IgD-negative memory B cell (primary cell): ENCODE measurements around the gene FNDC10. TPM values are rescaled to one million over a fixed set of nuclear protein-coding genes. Genes with fewer than 3 reads are reported as not detected.
"Not testable (repeated sequence)": the region's sequence is repeated elsewhere in the genome, so short reads cannot be mapped to it uniquely, and the experiment has no call there.

Source experiments
- H3K27ac Mint-ChIP-seq, 3 donors: one replicate each; pipeline ENCODE4 v1.8.0; 2020 to 2022; ENCODE audit warnings: mild to moderate bottlenecking in 3 of 3, mixed read lengths in 3 of 3, moderate library complexity in 1 of 3
- H3K27me3 Mint-ChIP-seq: one replicate; pipeline ENCODE4 v1.8.0; 2021; ENCODE audit warnings: mixed read lengths
- H3K36me3 Mint-ChIP-seq: one replicate; pipeline ENCODE4 v1.8.0; 2020; ENCODE audit warnings: mild to moderate bottlenecking, mixed read lengths
- H3K4me1 Mint-ChIP-seq, 3 donors: one replicate each; pipeline ENCODE4 v1.8.0; 2020 to 2022; ENCODE audit warnings: mixed read lengths in 3 of 3, mild to moderate bottlenecking in 1 of 3
- H3K4me3 Mint-ChIP-seq, 4 donors: one replicate each; pipeline ENCODE4 v1.8.0; 2020 to 2022; ENCODE audit warnings: mild to moderate bottlenecking in 4 of 4, mixed read lengths in 4 of 4, moderate library complexity in 3 of 4
- H3K9me3 Mint-ChIP-seq, 3 donors: one replicate each; pipeline ENCODE4 v1.8.0; 2020 to 2021; ENCODE audit warnings: mixed read lengths in 3 of 3, mild to moderate bottlenecking in 1 of 3
- polyA plus RNA-seq: library from polyadenylated mRNA; unstranded; fragments of 300-500 nt; fragmentation: Illumina TruSeq; gene quantifications from one replicate; pipeline ENCODE4 v1.2.3, GENCODE V29; 2021

Gene FNDC10
- polyA plus RNA-seq, 1 donor from 2014 or later, result not detected

DNA sequence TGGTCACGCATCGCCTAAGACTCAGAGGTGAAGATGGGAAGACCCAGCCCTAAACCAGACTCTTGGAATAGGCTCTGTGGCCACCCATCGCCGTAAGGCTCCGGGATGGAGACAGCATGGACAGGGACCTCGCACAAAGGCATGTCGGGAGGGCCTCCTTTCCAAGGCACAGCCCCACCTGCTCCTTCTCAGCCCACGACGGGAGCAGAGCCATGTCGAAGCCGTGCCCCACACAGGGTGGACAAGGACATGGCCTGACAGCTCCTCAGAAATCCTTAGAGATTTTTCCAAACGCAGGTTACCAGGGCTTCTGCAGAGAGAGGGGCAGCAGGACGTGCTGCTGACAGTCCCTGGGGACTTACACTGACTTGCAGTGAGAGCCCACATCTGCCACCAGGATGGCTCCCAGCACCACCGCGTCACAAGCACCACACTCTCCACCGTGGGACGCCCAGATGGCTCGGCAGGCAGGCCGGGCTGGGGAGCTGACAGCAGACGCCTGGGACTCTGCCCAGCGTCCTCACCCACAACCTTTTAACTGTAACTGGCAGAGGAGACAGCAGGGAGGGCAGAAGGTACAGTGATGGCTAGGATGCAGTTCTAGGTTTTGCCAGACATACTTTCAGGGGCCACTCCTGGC lies 37.3 kb downstream of the FNDC10 start:
- no peaks in the 10 kb centered on the region for H3K27me3 Mint-ChIP-seq
- H3K4me3 Mint-ChIP-seq, result no peak overlapping the region
- H3K4me1 Mint-ChIP-seq, result peaks cover 5 to 11% (median 5%) of the 10 kb centered on the region in 3 donors
- H3K27ac Mint-ChIP-seq, result no peak overlapping the region
- H3K36me3 Mint-ChIP-seq, result peaks cover 3% of the 10 kb centered on the region
- H3K9me3 Mint-ChIP-seq, result no peaks in the 10 kb centered on the region

DNA sequence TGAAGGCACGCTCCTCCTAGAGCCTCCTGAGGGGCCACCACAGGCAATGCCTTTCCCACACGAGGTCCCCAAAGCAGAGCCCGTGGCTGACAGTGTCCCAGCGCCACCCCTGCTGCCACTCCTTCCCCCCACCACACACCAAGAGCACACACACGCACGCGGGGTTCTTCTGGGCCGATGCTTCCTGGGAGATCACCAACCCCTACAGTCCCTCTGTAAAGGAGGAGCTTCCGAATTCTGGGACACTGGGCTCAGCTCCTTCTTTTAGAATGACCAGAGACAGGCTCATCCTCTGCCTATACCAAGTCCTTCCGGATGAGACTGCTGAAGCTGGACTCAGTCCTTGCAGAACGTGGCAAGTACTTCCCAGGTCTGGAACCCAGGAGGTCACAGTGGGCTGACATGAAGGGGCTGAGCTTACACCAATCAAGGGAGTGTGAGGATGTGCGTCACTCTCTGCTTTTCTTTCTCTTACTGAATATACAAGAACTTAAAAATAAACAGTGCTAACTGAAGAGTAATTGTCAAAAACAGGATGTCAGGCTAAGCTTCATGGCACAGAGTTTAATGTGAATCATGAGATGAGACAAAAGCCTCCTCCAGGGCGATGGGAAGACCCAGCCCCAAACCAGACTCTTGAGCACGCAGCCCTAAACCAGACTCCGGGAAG lies 38.0 kb downstream of the FNDC10 start:
- Mint-ChIP-seq H3K27me3 (no peaks in the 10 kb centered on the region), H3K36me3 (peaks cover 3% of the 10 kb centered on the region), H3K4me1 (peaks cover 2 to 6% (median 5%) of the 10 kb centered on the region in 3 donors), H3K9me3 (no peaks in the 10 kb centered on the region), H3K4me3 (peak overlapping the region in 1 of 4 donors; percentile 71), H3K27ac (peak overlapping the region in 2 of 3 donors; percentile 19 to 73)

DNA sequence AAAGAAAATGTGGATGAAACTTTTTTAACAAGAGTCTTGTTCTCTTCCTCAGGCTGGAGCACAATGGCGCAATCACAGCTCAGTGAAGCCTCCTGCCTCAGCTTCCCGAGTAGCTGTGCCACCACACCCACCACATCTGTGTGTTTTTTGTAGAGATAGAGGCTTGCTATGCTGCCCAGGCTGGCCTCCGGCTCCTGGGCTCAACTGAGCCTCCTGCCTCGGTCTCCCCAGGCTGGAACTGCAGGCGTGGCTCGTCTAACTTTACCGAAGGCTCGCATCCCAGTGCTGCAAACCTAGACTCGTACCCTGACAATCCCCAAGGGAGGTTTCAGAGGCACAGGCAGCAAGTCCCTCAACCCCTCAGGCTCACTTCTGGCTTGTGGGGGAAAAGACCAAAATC lies 39.8 kb downstream of the FNDC10 start:
- Mint-ChIP-seq H3K27ac (peak overlapping the region in 1 of 3 donors; percentile 64), H3K4me1 (peaks cover 2 to 5% (median 2%) of the 10 kb centered on the region in 3 donors), H3K4me3 (no peak overlapping the region), H3K9me3 (no peaks in the 10 kb centered on the region), H3K27me3 (no peaks in the 10 kb centered on the region), H3K36me3 (peaks cover 1% of the 10 kb centered on the region)

DNA sequence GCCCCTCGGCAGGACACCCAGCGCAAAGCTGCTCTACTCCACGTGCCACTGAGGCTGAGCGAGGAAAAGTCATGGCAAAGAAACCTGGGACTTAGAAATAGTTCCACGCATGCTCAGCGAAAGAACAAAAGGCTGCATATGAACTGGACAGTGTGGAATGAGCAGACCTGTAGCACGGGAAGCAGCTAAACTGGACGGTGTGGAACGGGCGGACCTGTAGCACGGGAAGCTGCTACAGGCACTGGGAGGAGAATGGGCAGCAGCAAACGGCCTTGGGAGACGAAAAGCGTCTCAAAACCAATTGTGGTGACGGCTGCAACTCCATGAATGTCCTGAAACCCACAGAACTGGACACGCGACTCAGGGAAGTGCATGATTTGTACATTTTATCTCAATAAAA lies 40.9 kb downstream of the FNDC10 start:
- Mint-ChIP-seq H3K27me3 (no peaks in the 10 kb centered on the region), H3K4me3 (no peak overlapping the region), H3K27ac (peak overlapping the region in 1 of 3 donors; percentile 64), H3K36me3 (no peaks in the 10 kb centered on the region), H3K4me1 (peaks cover 0 to 5% (median 2%) of the 10 kb centered on the region in 3 donors), H3K9me3 (no peaks in the 10 kb centered on the region)

DNA sequence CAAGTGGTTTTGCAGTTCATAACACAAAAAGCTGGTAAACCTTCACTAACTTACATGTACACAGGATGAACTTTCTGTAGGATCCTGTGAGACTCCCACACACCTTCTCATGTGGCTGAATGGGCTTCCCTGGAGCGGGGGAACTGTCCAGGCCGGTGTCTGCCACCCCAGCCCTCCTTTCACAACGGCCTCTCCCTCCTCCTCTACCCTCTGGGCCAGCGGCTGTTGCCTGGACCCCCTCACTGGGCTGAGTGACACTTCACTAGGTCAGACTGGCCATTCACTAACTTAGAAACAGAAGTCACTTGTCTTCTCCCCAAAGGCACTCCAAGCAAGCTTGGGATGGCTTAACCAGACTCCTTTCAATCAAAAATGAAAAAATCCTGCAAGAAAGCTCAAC lies 41.3 kb downstream of the FNDC10 start:
- H3K36me3 Mint-ChIP-seq, result no peaks in the 10 kb centered on the region
- H3K4me1 Mint-ChIP-seq, result peaks cover 0 to 5% (median 2%) of the 10 kb centered on the region in 3 donors
- H3K27me3 Mint-ChIP-seq, result no peaks in the 10 kb centered on the region
- no peaks in the 10 kb centered on the region for H3K9me3 Mint-ChIP-seq
- H3K27ac Mint-ChIP-seq, result peak overlapping the region in 1 of 3 donors; percentile 57
- no peak overlapping the region for H3K4me3 Mint-ChIP-seq

DNA sequence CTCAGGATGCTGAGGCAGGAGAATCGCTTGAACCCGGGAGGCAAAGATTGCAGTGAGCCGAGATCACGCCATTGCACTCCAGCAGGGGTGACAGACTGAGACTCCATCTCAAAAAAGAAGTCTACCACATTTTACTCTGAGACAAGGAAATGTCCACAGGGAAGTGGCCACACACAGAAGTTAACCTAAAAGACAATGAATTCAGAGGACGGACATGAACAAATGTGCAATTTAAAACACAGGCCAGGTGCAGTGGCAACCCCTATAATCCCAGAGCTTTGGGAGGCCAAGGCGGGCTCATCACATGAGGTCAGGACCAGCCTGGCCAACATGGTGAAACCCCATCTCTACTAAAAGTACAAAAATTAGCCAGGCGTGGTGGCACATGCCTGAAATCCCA lies 42.2 kb downstream of the FNDC10 start:
- not testable (repeated sequence) for H3K4me1 Mint-ChIP-seq, H3K27ac Mint-ChIP-seq, H3K27me3 Mint-ChIP-seq, H3K4me3 Mint-ChIP-seq, H3K9me3 Mint-ChIP-seq, H3K36me3 Mint-ChIP-seq

DNA sequence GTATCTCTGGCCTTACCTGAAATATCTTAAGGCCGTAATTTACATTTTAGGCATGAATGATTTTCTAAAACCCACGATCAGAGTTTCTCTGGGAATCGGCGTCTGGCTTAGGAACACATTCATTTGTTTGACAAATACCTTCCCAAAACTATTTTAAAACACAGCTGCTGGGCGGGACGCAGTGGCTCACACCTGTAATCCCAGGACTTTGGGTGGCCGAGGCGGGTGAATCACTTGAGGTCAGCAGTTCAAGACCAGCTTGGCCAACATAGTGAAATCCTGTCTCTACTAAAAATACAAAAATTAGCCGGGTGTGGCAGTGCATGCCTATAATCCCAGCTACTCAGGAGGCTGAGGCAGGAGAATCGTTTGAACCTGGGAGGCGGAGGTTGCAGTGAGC lies 43.0 kb downstream of the FNDC10 start:
- H3K4me3 Mint-ChIP-seq, H3K4me1 Mint-ChIP-seq, H3K36me3 Mint-ChIP-seq, H3K9me3 Mint-ChIP-seq, H3K27me3 Mint-ChIP-seq: not testable (repeated sequence)
- peak overlapping the region in 1 of 3 donors; percentile 71 for H3K27ac Mint-ChIP-seq

DNA sequence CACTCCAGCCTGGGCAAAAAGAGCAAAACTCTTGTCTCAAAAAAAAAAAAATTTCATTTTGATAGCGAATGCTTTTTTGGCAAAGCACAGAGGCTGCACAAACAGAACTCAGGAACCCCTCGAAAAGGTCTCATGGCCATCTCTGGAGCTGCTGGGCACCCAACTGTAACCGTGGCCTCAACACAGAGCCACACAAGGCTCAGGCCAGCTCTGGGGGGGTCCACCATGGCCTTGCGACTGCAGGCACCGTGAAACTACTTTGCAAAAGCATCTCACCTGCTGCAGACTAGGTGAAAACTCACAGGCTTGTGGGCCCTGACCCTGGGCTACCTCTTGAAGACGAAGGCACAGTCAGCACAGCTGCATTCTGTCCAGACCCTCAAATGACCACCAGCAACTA lies 43.4 kb downstream of the FNDC10 start:
- Mint-ChIP-seq H3K4me3 (no peak overlapping the region), H3K27ac (peak overlapping the region in 1 of 3 donors; percentile 71), H3K36me3 (no peaks in the 10 kb centered on the region), H3K4me1 (peaks cover 0 to 5% (median 2%) of the 10 kb centered on the region in 3 donors), H3K27me3 (no peaks in the 10 kb centered on the region), H3K9me3 (no peaks in the 10 kb centered on the region)

DNA sequence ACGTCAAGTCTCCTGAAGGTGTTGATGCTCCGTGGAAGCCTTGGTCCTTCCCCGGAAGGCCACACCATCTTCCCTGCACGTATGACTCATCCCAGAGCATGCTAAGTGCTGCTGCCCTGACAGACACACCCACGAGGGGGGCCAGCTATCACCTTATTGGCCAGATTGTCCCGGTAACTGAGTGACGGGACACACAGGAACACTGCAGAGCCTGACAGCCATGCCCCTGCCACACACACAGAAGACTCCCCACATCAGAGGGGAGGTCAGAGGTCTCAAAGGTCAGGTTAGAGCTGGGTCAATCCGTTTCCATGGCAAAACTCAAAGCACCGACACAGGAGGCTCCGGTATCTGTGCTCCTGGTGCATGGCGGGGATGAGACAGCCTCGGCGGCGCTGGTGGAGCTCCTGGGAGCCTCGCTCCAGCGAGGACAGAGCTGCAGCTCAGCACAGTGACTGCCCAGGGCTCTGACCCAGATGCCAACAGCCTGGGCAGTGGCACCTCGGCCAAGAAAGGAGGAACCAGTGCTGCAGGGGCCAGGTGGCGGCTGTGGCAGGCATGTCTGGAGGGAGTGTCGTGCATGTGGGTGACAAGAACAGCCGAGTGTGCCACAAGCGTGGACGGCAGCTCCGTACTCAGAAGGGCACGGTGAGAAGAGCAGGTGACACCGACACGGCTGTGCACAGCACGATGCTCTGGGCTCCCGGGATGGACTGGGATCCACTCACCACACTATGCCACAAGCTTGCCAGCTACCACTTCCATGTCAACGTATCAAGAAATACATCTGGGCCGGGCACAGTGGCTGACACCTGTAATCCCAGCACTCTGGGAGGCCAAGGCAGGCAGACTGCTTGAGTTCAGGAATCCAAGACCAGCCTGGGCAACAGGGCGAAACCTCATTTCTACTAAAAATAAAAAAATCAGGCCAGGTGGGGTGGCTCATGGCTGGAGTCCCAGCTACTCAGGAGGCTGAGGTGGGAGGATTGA lies 44.7 kb downstream of the FNDC10 start:
- no peak overlapping the region for H3K4me3 Mint-ChIP-seq
- peaks cover 0 to 5% (median 2%) of the 10 kb centered on the region in 3 donors for H3K4me1 Mint-ChIP-seq
- no peaks in the 10 kb centered on the region for H3K36me3 Mint-ChIP-seq
- no peaks in the 10 kb centered on the region for H3K27me3 Mint-ChIP-seq
- no peaks in the 10 kb centered on the region for H3K9me3 Mint-ChIP-seq
- H3K27ac Mint-ChIP-seq, result peak overlapping the region in 1 of 3 donors; percentile 94

DNA sequence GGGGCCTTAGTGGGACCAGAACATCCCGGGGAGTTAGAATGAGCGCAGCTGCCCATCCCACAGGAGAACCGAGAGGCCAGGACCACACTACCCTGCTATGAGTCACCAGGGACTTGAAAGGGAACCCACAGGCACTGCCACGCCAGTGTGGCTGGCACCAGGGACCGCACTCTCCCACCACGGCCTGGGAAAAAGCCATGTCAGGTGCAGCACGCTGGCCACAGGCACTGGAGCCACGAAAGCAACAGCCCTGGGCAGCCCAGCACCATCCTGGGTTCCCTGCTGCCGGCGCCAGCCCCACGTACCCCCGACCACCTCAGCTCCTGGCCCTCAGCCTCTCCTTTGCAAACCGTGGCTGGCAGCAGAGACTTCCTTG lies 45.4 kb downstream of the FNDC10 start:
- Mint-ChIP-seq H3K4me3 (no peak overlapping the region), H3K27me3 (no peaks in the 10 kb centered on the region), H3K36me3 (no peaks in the 10 kb centered on the region), H3K4me1 (peaks cover 0 to 5% (median 2%) of the 10 kb centered on the region in 3 donors), H3K27ac (no peak overlapping the region), H3K9me3 (no peaks in the 10 kb centered on the region)

DNA sequence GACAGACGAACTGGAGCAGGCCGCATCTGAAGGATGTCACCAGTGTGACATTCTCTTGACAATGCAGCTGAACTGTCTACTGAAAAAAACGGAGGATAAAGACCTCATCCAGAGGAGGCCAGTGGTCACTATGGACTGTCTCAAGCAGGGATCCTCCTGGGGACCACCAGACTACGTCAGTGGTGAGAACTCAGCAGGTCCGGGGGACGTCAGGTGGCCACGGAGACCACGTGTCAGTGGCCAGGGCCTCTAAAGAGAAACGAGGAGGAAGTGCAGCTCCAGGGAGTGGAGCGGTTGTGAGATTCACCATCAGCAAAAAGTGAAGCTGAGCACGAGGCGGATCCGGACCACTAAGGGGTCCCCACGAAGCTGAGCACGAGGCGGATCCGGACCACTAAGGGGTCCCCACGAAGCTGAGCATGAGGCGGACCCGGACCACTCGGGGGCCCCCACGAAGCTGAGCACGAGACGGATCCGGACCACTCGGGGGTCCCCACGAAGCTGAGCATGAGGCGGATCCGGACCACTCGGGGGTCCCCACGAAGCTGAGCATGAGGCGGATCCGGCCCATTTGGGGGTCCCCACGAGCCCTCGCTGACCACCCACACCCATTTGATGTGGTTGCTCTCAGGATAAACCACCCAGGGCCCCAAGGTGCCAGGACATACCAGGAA lies 46.0 kb downstream of the FNDC10 start:
- Mint-ChIP-seq H3K36me3 (no peaks in the 10 kb centered on the region), H3K9me3 (no peaks in the 10 kb centered on the region), H3K27ac (no peak overlapping the region), H3K27me3 (no peaks in the 10 kb centered on the region), H3K4me1 (peaks cover 0 to 5% (median 2%) of the 10 kb centered on the region in 3 donors), H3K4me3 (peak overlapping the region in 1 of 4 donors; percentile 67)

DNA sequence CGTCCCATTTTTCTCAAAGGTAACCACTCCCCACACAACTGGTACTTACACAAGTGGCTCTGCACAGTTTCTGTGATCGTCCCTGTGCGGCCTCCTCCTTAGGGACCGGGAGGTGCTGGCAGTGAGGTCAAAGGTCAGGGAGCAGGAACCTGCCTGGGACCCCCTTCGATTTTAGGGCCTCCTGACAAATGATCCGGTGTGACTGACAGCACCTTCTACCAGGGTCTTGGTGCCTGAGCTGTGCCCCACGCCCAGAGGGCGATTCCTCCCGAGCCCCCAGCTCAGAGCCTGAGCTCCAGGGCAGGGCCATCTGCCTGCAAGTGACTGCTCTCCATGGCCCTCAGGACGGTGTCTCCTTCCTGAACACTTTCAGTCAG lies 47.7 kb downstream of the FNDC10 start:
- peaks cover 0 to 5% (median 0%) of the 10 kb centered on the region in 3 donors for H3K4me1 Mint-ChIP-seq
- H3K9me3 Mint-ChIP-seq, result no peaks in the 10 kb centered on the region
- no peaks in the 10 kb centered on the region for H3K27me3 Mint-ChIP-seq
- no peak overlapping the region for H3K4me3 Mint-ChIP-seq
- H3K27ac Mint-ChIP-seq, result no peak overlapping the region
- no peaks in the 10 kb centered on the region for H3K36me3 Mint-ChIP-seq

DNA sequence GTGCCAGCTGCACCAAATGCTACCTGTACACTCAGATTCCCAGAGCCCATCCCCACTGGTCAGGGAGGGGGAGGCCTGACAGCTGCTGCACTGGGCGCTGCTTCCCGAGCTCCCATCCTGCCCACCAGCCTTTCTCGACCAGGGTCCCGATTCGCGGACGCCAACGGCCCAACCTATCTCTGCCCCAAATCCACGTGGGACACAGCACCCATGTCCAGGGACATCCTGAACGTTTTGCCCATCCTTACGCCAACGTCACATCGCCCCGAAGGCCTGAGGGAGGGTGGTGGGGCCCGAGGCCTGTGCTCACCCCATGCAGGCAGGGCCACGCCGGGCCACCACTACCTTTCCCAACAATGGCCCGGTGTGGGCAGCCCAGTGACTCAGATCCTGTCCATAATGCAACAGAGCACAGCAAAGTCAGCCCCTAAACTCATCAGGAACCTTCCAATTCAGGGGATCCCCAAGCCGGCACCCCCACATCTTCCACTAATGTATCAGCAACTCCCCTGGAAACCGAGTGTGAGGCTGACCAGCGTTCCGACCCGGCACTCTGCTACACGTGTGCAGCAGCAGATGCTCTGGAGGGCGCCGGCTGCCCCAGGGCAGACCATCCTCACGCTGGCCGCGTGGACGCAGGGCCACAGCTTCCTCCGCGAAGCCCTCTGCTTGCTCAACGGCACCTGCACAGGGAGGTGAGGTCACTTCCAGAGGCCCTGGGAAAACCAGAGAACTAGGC lies 48.2 kb downstream of the FNDC10 start:
- Mint-ChIP-seq H3K36me3 (no peaks in the 10 kb centered on the region), H3K27ac (peak overlapping the region in 1 of 3 donors; percentile 85), H3K27me3 (no peaks in the 10 kb centered on the region), H3K4me1 (peaks cover 0 to 4% (median 0%) of the 10 kb centered on the region in 3 donors), H3K9me3 (no peaks in the 10 kb centered on the region), H3K4me3 (no peak overlapping the region)
